Measurements from ENCODE around the gene EHMT1.

EHMT1 gene

DNA sequence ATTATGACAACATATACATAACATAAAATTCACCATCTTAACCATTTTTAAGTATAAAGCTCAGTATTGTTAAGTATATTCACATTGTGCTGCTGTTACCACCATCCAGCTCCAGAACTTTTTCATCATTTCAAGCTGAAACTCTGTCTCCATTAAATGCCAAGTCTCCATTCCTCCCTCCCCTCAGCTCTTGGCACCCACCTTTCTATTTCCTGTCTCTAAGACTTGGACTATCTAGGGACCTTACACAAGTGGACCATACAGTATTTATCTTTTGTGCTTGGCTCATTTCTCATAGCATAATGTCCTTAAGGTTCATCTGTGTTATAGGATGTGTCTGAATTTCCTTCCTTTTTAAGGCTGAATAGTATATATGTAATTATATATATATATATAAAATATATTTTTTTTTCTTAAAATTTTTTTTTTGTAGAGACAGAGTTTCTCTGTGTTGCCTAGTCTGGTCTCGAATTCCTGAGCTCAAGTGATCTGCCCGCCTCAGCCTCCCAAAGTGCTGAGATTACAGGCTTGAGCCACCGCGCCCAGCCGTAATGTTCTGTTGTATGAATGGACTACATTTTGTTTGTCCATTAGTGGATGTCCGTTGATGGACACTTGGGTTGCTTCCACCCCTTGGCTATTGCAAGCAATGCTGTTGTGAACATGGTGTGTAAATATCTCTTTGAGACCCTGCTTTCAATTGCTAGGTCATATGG, 72.3 kb downstream of the EHMT1 start:
- Histone ChIP-seq H3K4me3 (IDR thresholded peaks at IDR 0.05; ENCODE audit: insufficient read depth, low read depth, low read length) (no peak overlapping the region), H3K27ac (no peak overlapping the region), H3K79me2 (ENCODE audit: insufficient read depth, low read depth) (peaks cover 55% of the 10 kb centered on the region; the same call in 1 of the 2 replicates), H2AFZ (ENCODE audit: low read depth) (no peak overlapping the region), H3K27me3 (ENCODE audit: insufficient read depth, low read depth) (no peaks in the 10 kb centered on the region), H3K4me1 (ENCODE audit: low read depth, poor library complexity, severe bottlenecking) (no peaks in the 10 kb centered on the region), H3K36me3 (ENCODE audit: insufficient read depth) (no peaks in the 10 kb centered on the region), H4K20me1 (ENCODE audit: insufficient read depth) (no peaks in the 10 kb centered on the region), H3K4me2 (no peak overlapping the region), H3K9ac (no peak overlapping the region)
- TF ChIP-seq CTCF (conservative IDR thresholded peaks at IDR 0.05; ENCODE audit: low read depth, low read length), result no peak

DNA sequence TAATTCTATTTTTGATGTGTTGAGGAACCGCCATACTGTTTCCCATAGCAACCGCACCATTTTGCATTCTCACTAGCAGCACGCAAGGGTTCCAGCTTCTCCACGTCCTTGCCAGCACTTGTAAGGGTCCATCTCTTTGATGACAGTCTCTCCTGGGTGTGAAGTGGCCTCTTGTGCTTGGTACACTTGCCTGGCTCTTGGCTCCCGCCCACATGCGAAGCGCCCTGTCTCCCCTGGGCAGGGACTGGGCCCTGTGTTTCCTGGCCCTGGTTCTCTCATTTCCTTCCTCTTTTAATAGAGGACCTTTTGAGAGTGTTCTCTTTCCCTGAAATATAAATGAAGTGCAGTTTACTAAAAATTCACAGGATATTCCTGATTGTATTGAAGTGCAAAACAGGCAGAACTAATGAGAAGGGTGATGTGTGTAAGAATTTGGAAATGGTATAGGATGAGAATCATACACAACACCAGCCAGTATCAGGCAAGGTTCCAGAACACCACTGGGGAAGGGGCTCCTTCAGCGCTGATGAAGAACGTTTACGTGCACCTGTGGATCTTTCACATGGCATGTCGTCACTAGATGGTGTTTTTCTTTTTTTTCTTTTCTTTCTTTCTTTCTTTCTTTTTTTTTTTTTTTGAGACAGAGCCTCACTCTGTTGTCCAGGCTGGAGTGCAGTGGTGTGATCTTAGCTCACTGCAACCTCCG, 73.0 kb downstream of the EHMT1 start:
- Histone ChIP-seq H3K36me3 (ENCODE audit: insufficient read depth) (no peaks in the 10 kb centered on the region), H4K20me1 (ENCODE audit: insufficient read depth) (no peaks in the 10 kb centered on the region), H2AFZ (ENCODE audit: low read depth) (no peak overlapping the region), H3K79me2 (ENCODE audit: insufficient read depth, low read depth) (peaks cover 55% of the 10 kb centered on the region; the same call in 1 of the 2 replicates), H3K4me3 (IDR thresholded peaks at IDR 0.05; ENCODE audit: insufficient read depth, low read depth, low read length) (no peak overlapping the region), H3K4me1 (ENCODE audit: low read depth, poor library complexity, severe bottlenecking) (no peaks in the 10 kb centered on the region), H3K9ac (no peak overlapping the region), H3K27ac (no peak overlapping the region), H3K27me3 (ENCODE audit: insufficient read depth, low read depth) (no peaks in the 10 kb centered on the region), H3K4me2 (no peak overlapping the region)
- TF ChIP-seq CTCF (conservative IDR thresholded peaks at IDR 0.05; ENCODE audit: low read depth, low read length), result no peak

GRCh38 chr9:137694236-137694959, 75.6 kb downstream of the EHMT1 start:
- no peak overlapping the region for H3K4me3 ChIP-seq (IDR thresholded peaks at IDR 0.05; ENCODE audit: insufficient read depth, low read depth, low read length)
- H3K36me3 ChIP-seq (ENCODE audit: insufficient read depth), result no peaks in the 10 kb centered on the region
- H3K79me2 ChIP-seq (ENCODE audit: insufficient read depth, low read depth), result peaks cover 35% of the 10 kb centered on the region; the same call in 1 of the 2 replicates
- no peak overlapping the region for H2AFZ ChIP-seq (ENCODE audit: low read depth)
- no peaks in the 10 kb centered on the region for H3K4me1 ChIP-seq (ENCODE audit: low read depth, poor library complexity, severe bottlenecking)
- H3K4me2 ChIP-seq, result no peak overlapping the region
- H3K9ac ChIP-seq, result no peak overlapping the region
- no peaks in the 10 kb centered on the region for H3K27me3 ChIP-seq (ENCODE audit: insufficient read depth, low read depth)
- TF ChIP-seq CTCF (conservative IDR thresholded peaks at IDR 0.05; ENCODE audit: low read depth, low read length), result no peak
- H4K20me1 ChIP-seq (ENCODE audit: insufficient read depth), result no peaks in the 10 kb centered on the region
- H3K27ac ChIP-seq, result no peak overlapping the region

DNA sequence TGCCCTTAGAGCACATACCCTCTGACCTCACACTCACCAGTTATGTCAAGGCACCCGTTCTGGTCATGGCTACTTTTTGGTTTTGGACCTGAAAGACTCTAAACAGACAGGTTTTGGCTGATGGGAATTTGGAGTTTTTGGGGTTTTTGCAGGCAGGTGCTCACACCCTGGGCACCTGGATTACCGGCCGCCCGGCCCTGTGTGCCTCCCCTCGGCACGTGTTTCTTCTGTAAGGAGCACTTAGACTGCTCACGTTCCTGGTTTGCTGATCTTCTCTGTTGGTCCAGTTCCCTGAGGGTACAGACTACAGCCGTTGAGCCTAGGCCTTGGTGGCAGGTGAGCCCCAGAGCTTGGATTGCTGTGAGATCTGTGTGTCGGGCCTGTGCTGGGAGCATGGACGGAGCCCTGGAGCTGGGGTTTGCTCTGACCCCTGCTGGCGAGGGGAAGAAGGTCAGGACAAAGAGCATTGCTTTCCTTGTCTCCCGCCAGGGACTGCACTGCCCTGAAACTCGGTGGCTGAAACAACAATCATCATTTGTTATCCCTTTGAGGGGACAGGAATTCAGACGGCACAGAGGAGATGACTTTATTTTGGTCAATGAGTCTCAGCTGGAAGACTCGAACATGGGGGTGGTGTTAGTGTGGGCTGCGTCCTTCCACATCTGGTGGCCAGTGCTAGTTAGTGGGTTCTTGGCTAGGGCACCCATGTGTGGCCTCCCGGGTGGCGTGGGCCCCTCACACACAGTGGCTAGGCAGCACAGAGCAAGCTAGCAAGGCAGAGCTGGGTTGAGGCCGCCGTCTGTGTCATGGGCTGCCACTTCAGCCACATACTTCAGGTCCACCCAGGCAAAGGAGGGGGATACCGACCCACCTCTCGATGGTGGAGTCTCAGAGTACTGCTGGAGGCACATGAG, 76.4 kb downstream of the EHMT1 start:
- peaks cover 27% of the 10 kb centered on the region; the same call in 1 of the 2 replicates for H3K79me2 ChIP-seq (ENCODE audit: insufficient read depth, low read depth)
- no peak overlapping the region for H2AFZ ChIP-seq (ENCODE audit: low read depth)
- H3K4me1 ChIP-seq (ENCODE audit: low read depth, poor library complexity, severe bottlenecking), result no peaks in the 10 kb centered on the region
- H3K4me3 ChIP-seq (IDR thresholded peaks at IDR 0.05; ENCODE audit: insufficient read depth, low read depth, low read length), result no peak overlapping the region
- TF ChIP-seq CTCF (conservative IDR thresholded peaks at IDR 0.05; ENCODE audit: low read depth, low read length), result peak; percentile 53
- H4K20me1 ChIP-seq (ENCODE audit: insufficient read depth), result no peaks in the 10 kb centered on the region
- no peak overlapping the region for H3K4me2 ChIP-seq
- H3K9ac ChIP-seq, result no peak overlapping the region
- H3K36me3 ChIP-seq (ENCODE audit: insufficient read depth), result no peaks in the 10 kb centered on the region
- no peaks in the 10 kb centered on the region for H3K27me3 ChIP-seq (ENCODE audit: insufficient read depth, low read depth)
- no peak overlapping the region for H3K27ac ChIP-seq

Data from KMS-11 (cell line).